Liver (tissue), 9 donors: Measurements from ENCODE around the gene DISC1. TPM values are rescaled to one million over a fixed set of nuclear protein-coding genes. Genes with fewer than 3 reads are reported as not detected.

Experiments
- DNase-seq: peaks from one replicate; pipeline ENCODE4 v3.0.0-alpha.2; 2017; ENCODE audit warnings: low spot score
- H3K27ac ChIP-seq, 2 donors: one replicate each; pipeline ENCODE4 v1.7.0; 2013; ENCODE audit warnings: inconsistent platforms in 2 of 2, low read length in 2 of 2, control low read depth in 1 of 2, low read depth in 1 of 2, mild to moderate bottlenecking in 1 of 2
- H3K27me3 ChIP-seq, 4 donors: one replicate each; pipeline versions ENCODE4 v1.6.1 to v1.7.0; 2013; ENCODE audit warnings: low read length in 3 of 4, inconsistent platforms in 1 of 4, mild to moderate bottlenecking in 1 of 4, moderate library complexity in 1 of 4; ENCODE audit not compliant: control insufficient read depth in 4 of 4, insufficient read depth in 4 of 4
- H3K36me3 ChIP-seq, 4 donors: one replicate each; pipeline versions ENCODE4 v1.6.1 to v1.7.0; 2013; ENCODE audit warnings: low read length in 3 of 4, mild to moderate bottlenecking in 3 of 4, low read depth in 1 of 4, moderate library complexity in 1 of 4; ENCODE audit not compliant: control insufficient read depth in 4 of 4, insufficient read depth in 3 of 4
- H3K4me1 ChIP-seq, 4 donors: one replicate each; pipeline versions ENCODE4 v1.6.1 to v1.7.0; 2013; ENCODE audit warnings: low read length in 3 of 4, mild to moderate bottlenecking in 3 of 4, moderate library complexity in 1 of 4; ENCODE audit not compliant: control insufficient read depth in 4 of 4, insufficient read depth in 4 of 4
- H3K4me3 ChIP-seq, 3 donors: one replicate each; pipeline versions ENCODE4 v1.6.1 to v1.7.0; 2013; ENCODE audit warnings: low read length in 3 of 3, control low read depth in 1 of 3, low read depth in 1 of 3, mild to moderate bottlenecking in 1 of 3
- H3K9ac ChIP-seq, 2 donors: one replicate each; pipeline ENCODE4 v1.7.0; 2013; ENCODE audit warnings: low read length in 2 of 2, mild to moderate bottlenecking in 2 of 2, moderate library complexity in 2 of 2, control low read depth in 1 of 2, low read depth in 1 of 2
- H3K9me3 ChIP-seq, 4 donors: one replicate each; pipeline versions ENCODE4 v1.6.1 to v1.7.0; 2013; ENCODE audit warnings: low read length in 3 of 4; ENCODE audit not compliant: control insufficient read depth in 4 of 4
- ATF3 ChIP-seq: IDR thresholded peaks from 2 replicates; pipeline ENCODE4 v1.6.1; 2016; ENCODE audit warnings: antibody characterized with exemption
- CTCF ChIP-seq: fragments of 150-350 bp; IDR thresholded peaks from 2 replicates; pipeline ENCODE4 v1.5.1; 2017; ENCODE audit warnings: improper control_type of control experiment, low read depth, low read length; ENCODE audit not compliant: missing input control
- EGR1 ChIP-seq, 2 donors: IDR thresholded peaks; 2 replicates each; pipeline ENCODE4 v1.6.1; 2016 to 2018; ENCODE audit warnings: antibody characterized with exemption in 2 of 2, low read depth in 2 of 2
- FOXA1 ChIP-seq: IDR thresholded peaks from 2 replicates; pipeline ENCODE4 v1.6.1; 2016; ENCODE audit warnings: antibody characterized with exemption
- GABPA ChIP-seq, 2 donors: IDR thresholded peaks in 1 of 2; conservative IDR thresholded peaks in 1 of 2; 2 replicates each; pipeline ENCODE4 v1.6.1; 2016; ENCODE audit warnings: antibody characterized with exemption in 2 of 2, mild to moderate bottlenecking in 1 of 2, moderate library complexity in 1 of 2
- HNF4A ChIP-seq, 2 donors: conservative IDR thresholded peaks; 2 replicates each; pipeline ENCODE4 v1.6.1; 2016; ENCODE audit warnings: antibody characterized with exemption in 2 of 2, mild to moderate bottlenecking in 2 of 2
- HNF4G ChIP-seq: IDR thresholded peaks from 2 replicates; pipeline ENCODE4 v1.6.1; 2016; ENCODE audit warnings: antibody characterized with exemption
- JUND ChIP-seq, 2 donors: IDR thresholded peaks; 2 replicates each; pipeline ENCODE4 v1.6.1; 2016; ENCODE audit warnings: antibody characterized with exemption in 2 of 2
- MAX ChIP-seq: IDR thresholded peaks from 2 replicates; pipeline ENCODE4 v1.6.1; 2016; ENCODE audit warnings: antibody characterized with exemption
- RAD21 ChIP-seq, 2 donors: IDR thresholded peaks; 2 replicates each; pipeline ENCODE4 v1.6.1; 2016; ENCODE audit warnings: antibody characterized with exemption in 2 of 2, mild to moderate bottlenecking in 2 of 2
- REST ChIP-seq: IDR thresholded peaks from 2 replicates; pipeline ENCODE4 v1.6.1; 2016; ENCODE audit warnings: antibody characterized with exemption, mild to moderate bottlenecking
- RXRA ChIP-seq, 2 donors: IDR thresholded peaks; 2 replicates each; pipeline ENCODE4 v1.6.1; 2017 to 2018; ENCODE audit warnings: antibody characterized with exemption in 2 of 2, mild to moderate bottlenecking in 1 of 2
- SP1 ChIP-seq: IDR thresholded peaks from 2 replicates; pipeline ENCODE4 v1.6.1; 2018; ENCODE audit warnings: antibody characterized with exemption, mild to moderate bottlenecking
- TAF1 ChIP-seq: conservative IDR thresholded peaks from 2 replicates; pipeline ENCODE4 v1.6.1; 2016; ENCODE audit warnings: antibody characterized with exemption, mild to moderate bottlenecking
- YY1 ChIP-seq: IDR thresholded peaks from 2 replicates; pipeline ENCODE4 v1.6.1; 2016; ENCODE audit warnings: antibody characterized with exemption, mild to moderate bottlenecking
- ZBTB33 ChIP-seq: IDR thresholded peaks from 2 replicates; pipeline ENCODE4 v1.6.1; 2016; ENCODE audit warnings: antibody characterized with exemption
- WGBS: extraction: QIAGEN DNeasy Blood & Tissue Kit; methylation state at CpG from one replicate; pipeline ENCODE4 v1.1.7; 2013; 5-methylcytosine and 5-hydroxymethylcytosine counted together
- polyA plus RNA-seq, 2 donors: library from polyadenylated mRNA; stranded (reverse) in 1 of 2; unstranded in 1 of 2; fragments of 200-250 nt in 1 of 2; fragments of >200 nt in 1 of 2; fragmentation: Nextera tagmentation in 1 of 2; extraction: Ambion mirVana in 1 of 2; gene quantifications; one replicate each; pipeline versions ENCODE4 v1.2.1 to v1.2.3, GENCODE V29; 2013 to 2015
- total RNA-seq, 2 donors: library from RNA; depleted of rRNA; stranded (reverse); fragments of >200 nt; gene quantifications; one replicate each; pipeline ENCODE4 v1.2.3, GENCODE V29; 2014
- donor health status: healthy.
- donor health status: healthy.
- donor health status: healthy.
- donor health status: healthy.
- donor health status: healthy.

Gene DISC1
- total and polyA plus RNA-seq, 4 donors: 0.45 to 6.3 (median 2.3) TPM

- no peak for DNase-seq
- 66% methylated on average over 2 of the region's 2 CpGs for WGBS
- Histone ChIP-seq H3K27ac (no peak overlapping the region), H3K4me3 (no peak overlapping the region), H3K4me1 (no peaks in the 10 kb centered on the region), H3K9ac (no peak overlapping the region), H3K27me3 (no peaks in the 10 kb centered on the region), H3K36me3 (no peaks in the 10 kb centered on the region), H3K9me3 (no peaks in the 10 kb centered on the region)
- TF ChIP-seq ATF3 (no peak), FOXA1 (no peak), CTCF (no peak), HNF4G (no peak), RAD21 (IDR thresholded peaks at IDR 0.05) (no peak), ZBTB33 (no peak), EGR1 (IDR thresholded peaks at IDR 0.05; ENCODE audit: low read depth in 2 of 2) (no peak), MAX (no peak), TAF1 (no peak), GABPA (IDR thresholded peaks at IDR 0.05 in 1 of 2, conservative IDR thresholded peaks at IDR 0.05 in 1 of 2) (no peak), JUND (IDR thresholded peaks at IDR 0.05) (no peak), RXRA (IDR thresholded peaks at IDR 0.05) (no peak), HNF4A (conservative IDR thresholded peaks at IDR 0.05) (no peak), SP1 (no peak), YY1 (no peak)
These were observed 32.5 kb upstream of the DISC1 start for GRCh38 chr1:231594123-231594522.

GRCh38 chr1:231594749-231595148, 31.8 kb upstream of the DISC1 start:
- H3K27ac ChIP-seq: no peak overlapping the region
- H3K27me3 ChIP-seq: no peaks in the 10 kb centered on the region
- no peak overlapping the region for H3K9ac ChIP-seq
- H3K9me3 ChIP-seq: no peaks in the 10 kb centered on the region
- no peak for DNase-seq
- no peak overlapping the region for H3K4me3 ChIP-seq
- H3K36me3 ChIP-seq: no peaks in the 10 kb centered on the region
- no peaks in the 10 kb centered on the region for H3K4me1 ChIP-seq
- TF ChIP-seq ATF3 (no peak), REST (no peak), HNF4G (no peak), FOXA1 (no peak), EGR1 (IDR thresholded peaks at IDR 0.05; ENCODE audit: low read depth in 2 of 2) (no peak)
- WGBS: 80% methylated on average over 4 of the region's 4 CpGs
